NCI-H1092 treated with DMSO at 0.1 percent for 48 hours (cell line): ENCODE results near the gene KIF1A.

Source experiments
- DNase-seq: peaks from one replicate; lab custom pipeline; 2025; lab: John Stamatoyannopoulos, UW

The KIF1A gene

GRCh38 chr2:240719676-240720545 lies 100.1 kb downstream of the KIF1A start:
- no peak for DNase-seq

- no peak for DNase-seq
These were observed 101.0 kb downstream of the KIF1A start for GRCh38 chr2:240718896-240719490.

GRCh38 chr2:240717681-240718581 lies 102.1 kb downstream of the KIF1A start:
- no peak for DNase-seq

- DNase-seq: no peak
These were observed 102.8 kb downstream of the KIF1A start for GRCh38 chr2:240717181-240717641.

GRCh38 chr2:240716130-240716798 lies 103.8 kb downstream of the KIF1A start:
- DNase-seq: no peak

GRCh38 chr2:240714747-240715725 lies 105.0 kb downstream of the KIF1A start:
- DNase-seq: no peak

- no peak for DNase-seq
These were observed 105.9 kb downstream of the KIF1A start for GRCh38 chr2:240713928-240714746.

- no peak for DNase-seq
These were observed 106.7 kb downstream of the KIF1A start for GRCh38 chr2:240713071-240713927.

GRCh38 chr2:240712121-240712520 lies 107.9 kb downstream of the KIF1A start:
- no peak for DNase-seq

- no peak for DNase-seq
These were observed 108.3 kb downstream of the KIF1A start for GRCh38 chr2:240711701-240712100.

GRCh38 chr2:240711296-240711695 lies 108.7 kb downstream of the KIF1A start:
- no peak for DNase-seq

GRCh38 chr2:240708457-240708856 lies 111.6 kb downstream of the KIF1A start:
- no peak for DNase-seq

- no peak for DNase-seq
These were observed 112.2 kb downstream of the KIF1A start for GRCh38 chr2:240707821-240708220.

GRCh38 chr2:240707043-240707756 lies 112.8 kb downstream of the KIF1A start:
- DNase-seq: no peak

- no peak for DNase-seq
These were observed 114.7 kb downstream of the KIF1A start for GRCh38 chr2:240705204-240705791.

- no peak for DNase-seq
These were observed 115.4 kb downstream of the KIF1A start for GRCh38 chr2:240704651-240705050.
